ENCODE data around the gene DAND5.

Gene DAND5

DNA sequence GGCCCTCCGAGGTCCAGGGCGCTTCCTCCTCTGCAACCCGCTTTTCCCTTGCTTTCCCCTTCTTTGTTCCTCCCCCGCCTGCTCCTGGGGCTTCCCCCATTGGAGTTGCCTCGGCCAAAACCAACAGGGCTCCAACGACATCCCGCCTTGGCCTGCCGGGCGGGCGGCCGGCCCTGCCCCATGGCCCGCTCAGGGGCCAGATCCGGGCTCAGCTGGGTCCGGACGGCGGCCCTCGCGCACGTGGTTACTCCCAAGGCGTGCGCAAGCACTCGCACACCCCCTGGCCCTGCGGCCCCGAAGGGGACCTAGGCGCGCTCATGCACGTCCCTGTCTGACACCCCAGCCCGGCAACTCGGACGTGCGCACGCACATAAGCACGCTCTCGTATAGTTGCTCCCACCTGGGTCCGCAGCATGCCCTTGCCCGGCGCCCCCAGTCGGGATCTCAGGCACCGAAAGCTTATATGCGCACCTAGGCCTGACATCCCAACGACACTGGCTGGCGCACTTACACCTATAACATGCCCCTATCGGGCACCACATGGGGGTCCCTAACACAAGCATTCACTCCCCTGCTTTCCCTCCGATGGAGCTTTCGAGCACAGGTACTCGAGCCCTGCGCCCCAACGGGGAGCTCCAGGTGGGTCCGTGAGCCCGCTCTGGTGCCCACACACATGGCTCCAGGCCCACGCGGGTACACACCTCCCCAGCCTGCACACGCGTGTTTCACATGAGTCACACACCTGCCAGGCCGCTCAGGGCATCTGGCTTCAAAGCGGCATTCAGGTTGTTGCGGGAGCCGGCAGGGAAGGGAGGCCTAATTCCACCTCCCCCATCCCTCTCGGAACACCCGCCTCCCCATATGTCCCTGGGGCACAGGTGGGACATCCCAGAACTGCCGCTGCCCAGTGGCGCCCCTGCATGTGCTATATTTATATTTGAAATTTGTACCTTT lies 40.9 kb downstream of the DAND5 start:
- H3K4me1 Mint-ChIP-seq (ENCODE audit: low read depth), result peaks cover 31% of the 10 kb centered on the region
- H3K9me3 Mint-ChIP-seq, result no peaks in the 10 kb centered on the region
- H3K27me3 Mint-ChIP-seq, result peaks cover 66% of the 10 kb centered on the region
- intact Hi-C loops (cut with micrococcal nuclease), result no loop called here
- no peak overlapping the region for H3K27ac Mint-ChIP-seq
- no peak overlapping the region for H3K4me3 Mint-ChIP-seq
- no peaks in the 10 kb centered on the region for H3K36me3 Mint-ChIP-seq (ENCODE audit: low read depth)

GRCh38 chr19:13010992-13011652 lies 41.7 kb downstream of the DAND5 start:
- Mint-ChIP-seq H3K36me3 (ENCODE audit: low read depth) (no peaks in the 10 kb centered on the region), H3K4me1 (ENCODE audit: low read depth) (peaks cover 31% of the 10 kb centered on the region), H3K27ac (no peak overlapping the region), H3K4me3 (no peak overlapping the region), H3K27me3 (peaks cover 71% of the 10 kb centered on the region), H3K9me3 (no peaks in the 10 kb centered on the region)
- intact Hi-C loops (cut with micrococcal nuclease), result no loop called here

DNA sequence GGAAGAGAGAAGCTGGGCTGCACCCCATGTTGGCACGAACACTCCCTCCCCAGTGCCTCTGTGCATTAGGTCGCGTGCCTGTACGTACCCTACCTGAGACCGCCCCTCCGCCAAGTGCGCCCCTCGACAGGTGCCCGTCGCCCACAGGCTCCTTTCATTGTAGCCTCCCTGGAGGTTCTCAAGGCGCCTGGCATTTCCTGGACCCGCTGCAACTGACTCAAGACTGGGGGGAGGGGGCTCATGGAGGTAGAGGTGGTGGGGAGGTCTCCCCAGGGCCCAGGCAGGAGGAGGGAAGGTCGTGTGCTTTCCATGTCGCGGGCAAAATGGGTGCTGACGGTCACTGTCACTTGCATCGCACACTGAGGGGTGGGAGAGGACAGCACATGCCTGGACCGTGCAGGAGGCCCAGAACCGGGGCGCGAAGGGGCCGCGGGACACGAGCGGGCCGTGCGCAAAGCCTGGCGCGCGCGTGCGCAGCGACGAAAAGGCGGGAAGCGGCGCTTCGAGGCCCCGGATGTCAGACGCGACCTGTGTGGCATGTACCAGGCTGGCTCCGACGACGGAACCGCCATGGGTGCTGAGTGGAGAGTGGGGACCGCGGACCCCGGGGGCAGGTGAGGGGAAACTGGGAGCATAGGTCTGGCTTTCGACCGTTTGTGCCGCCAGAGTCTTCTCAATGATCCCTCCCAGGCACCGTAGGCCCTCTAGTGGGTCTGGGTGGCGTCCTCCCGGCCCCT lies 42.4 kb downstream of the DAND5 start:
- intact Hi-C loops (cut with micrococcal nuclease), result no loop called here
- Mint-ChIP-seq H3K27ac (no peak overlapping the region), H3K27me3 (peaks cover 77% of the 10 kb centered on the region), H3K9me3 (no peaks in the 10 kb centered on the region), H3K36me3 (ENCODE audit: low read depth) (no peaks in the 10 kb centered on the region), H3K4me3 (no peak overlapping the region), H3K4me1 (ENCODE audit: low read depth) (peaks cover 31% of the 10 kb centered on the region)

- Mint-ChIP-seq H3K4me1 (ENCODE audit: low read depth) (peaks cover 31% of the 10 kb centered on the region), H3K27ac (no peak overlapping the region), H3K9me3 (no peaks in the 10 kb centered on the region), H3K27me3 (peaks cover 82% of the 10 kb centered on the region), H3K36me3 (ENCODE audit: low read depth) (no peaks in the 10 kb centered on the region), H3K4me3 (peak overlapping the region; percentile 81)
- intact Hi-C loops (cut with micrococcal nuclease), result no loop called here
These were observed 43.0 kb downstream of the DAND5 start for GRCh38 chr19:13012390-13012689.

DNA sequence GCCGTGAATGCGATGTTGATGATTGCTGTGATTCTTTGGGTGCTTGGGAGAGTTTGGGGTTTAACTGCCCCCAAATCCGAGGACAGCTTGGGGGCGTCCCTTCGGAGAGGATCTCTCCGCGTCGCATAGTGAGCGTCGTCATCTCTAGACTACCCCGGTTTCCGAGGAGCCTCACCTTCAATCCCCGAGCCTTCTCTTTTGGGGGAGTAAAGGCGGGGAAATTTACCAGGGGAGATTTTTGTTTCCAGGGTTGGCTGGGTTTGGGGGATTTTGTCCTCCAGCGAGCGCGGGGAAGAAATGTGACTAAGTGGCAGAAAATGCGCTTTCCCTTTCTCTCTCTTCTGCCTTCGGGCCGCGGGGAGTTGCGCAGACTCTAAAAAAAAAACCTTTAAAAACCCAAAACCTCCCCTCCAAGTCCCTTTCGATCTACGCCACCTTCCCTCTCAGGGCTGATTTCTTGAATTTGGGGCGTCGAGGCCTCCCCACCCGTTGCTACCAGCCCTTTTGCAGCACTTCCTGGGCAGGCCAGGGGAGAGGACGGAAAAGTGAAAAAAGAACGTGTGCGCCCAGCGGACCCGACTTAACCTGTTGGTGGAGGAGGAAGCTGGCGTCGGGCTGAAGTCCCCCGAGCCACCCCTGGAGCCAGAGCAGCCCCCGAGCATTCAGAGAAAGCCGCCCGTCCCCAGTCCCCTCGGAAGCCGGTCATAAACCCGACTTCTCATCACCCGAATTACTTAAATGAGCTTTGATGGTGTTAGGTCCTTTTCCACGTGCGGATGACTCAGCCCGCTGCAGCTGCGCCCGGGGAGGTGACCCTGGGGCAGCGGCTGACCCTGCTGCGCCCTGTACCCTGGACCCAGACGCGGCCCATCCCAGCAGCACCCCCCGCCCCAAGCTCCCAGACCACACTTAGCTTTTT lies 43.6 kb downstream of the DAND5 start:
- intact Hi-C loops (cut with micrococcal nuclease), result no loop called here
- Mint-ChIP-seq H3K4me1 (ENCODE audit: low read depth) (peaks cover 31% of the 10 kb centered on the region), H3K36me3 (ENCODE audit: low read depth) (no peaks in the 10 kb centered on the region), H3K9me3 (no peaks in the 10 kb centered on the region), H3K27ac (peak overlapping the region; percentile 35), H3K4me3 (peak overlapping the region; percentile 81), H3K27me3 (peaks cover 84% of the 10 kb centered on the region)

- no peaks in the 10 kb centered on the region for H3K9me3 Mint-ChIP-seq
- no peaks in the 10 kb centered on the region for H3K36me3 Mint-ChIP-seq (ENCODE audit: low read depth)
- H3K4me1 Mint-ChIP-seq (ENCODE audit: low read depth), result peaks cover 31% of the 10 kb centered on the region
- H3K4me3 Mint-ChIP-seq, result peak overlapping the region; percentile 67
- peaks cover 83% of the 10 kb centered on the region for H3K27me3 Mint-ChIP-seq
- intact Hi-C loops (cut with micrococcal nuclease), result no loop called here
- no peak overlapping the region for H3K27ac Mint-ChIP-seq
These were observed 44.3 kb downstream of the DAND5 start for GRCh38 chr19:13013649-13014048.

DNA sequence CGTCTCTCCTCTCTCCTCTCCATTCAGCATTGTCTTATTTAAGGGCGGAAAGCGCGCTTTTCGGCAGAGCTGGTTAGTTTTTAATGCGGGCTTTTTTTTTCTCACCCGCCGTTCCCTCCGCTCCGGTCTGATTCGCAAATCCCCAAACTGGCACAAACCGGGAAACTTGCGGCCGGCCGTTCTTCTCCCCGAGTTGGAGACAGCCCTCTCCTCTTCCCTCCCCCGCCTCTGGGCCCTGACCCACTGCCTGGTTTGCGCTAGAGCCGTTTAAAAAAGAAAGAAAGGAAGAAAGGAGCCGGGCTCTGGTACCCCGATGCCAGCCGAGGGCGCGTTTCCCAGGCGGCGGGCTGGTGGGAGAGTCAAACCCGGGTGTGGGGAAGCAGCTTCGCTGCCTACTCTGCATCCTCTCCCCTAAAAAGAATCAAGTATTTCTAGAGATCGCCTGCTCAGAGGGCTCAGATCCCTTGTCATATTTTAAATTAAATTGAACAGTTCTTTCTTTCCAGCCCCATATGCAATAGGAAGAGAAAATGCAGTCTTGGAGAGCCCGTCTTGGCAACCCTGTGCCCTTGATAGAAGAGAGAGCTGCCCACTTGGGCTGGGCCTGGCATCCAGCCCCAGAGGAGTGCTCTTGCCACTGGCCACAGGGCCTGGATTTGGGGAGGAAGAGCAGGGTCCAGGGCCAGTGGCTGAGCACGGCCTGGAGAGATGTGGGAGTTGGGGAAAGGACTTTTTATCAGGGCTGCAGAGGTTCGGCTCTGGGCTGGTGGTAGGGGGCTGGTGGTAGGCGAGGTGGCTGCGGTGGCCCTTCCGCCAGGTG lies 44.9 kb downstream of the DAND5 start:
- Mint-ChIP-seq H3K9me3 (no peaks in the 10 kb centered on the region), H3K4me1 (ENCODE audit: low read depth) (peaks cover 31% of the 10 kb centered on the region), H3K36me3 (ENCODE audit: low read depth) (no peaks in the 10 kb centered on the region), H3K27me3 (peaks cover 76% of the 10 kb centered on the region), H3K4me3 (peak overlapping the region; percentile 67), H3K27ac (no peak overlapping the region)
- intact Hi-C loops (cut with micrococcal nuclease), result no loop called here

- Mint-ChIP-seq H3K9me3 (no peaks in the 10 kb centered on the region), H3K36me3 (ENCODE audit: low read depth) (no peaks in the 10 kb centered on the region), H3K27me3 (peaks cover 74% of the 10 kb centered on the region), H3K27ac (no peak overlapping the region), H3K4me1 (ENCODE audit: low read depth) (peaks cover 31% of the 10 kb centered on the region), H3K4me3 (no peak overlapping the region)
- intact Hi-C loops (cut with micrococcal nuclease), result no loop called here
These were observed 45.5 kb downstream of the DAND5 start for GRCh38 chr19:13014921-13015280.

- Mint-ChIP-seq H3K27ac (no peak overlapping the region), H3K27me3 (peaks cover 71% of the 10 kb centered on the region), H3K36me3 (ENCODE audit: low read depth) (no peaks in the 10 kb centered on the region), H3K9me3 (no peaks in the 10 kb centered on the region), H3K4me1 (ENCODE audit: low read depth) (peaks cover 26% of the 10 kb centered on the region), H3K4me3 (no peak overlapping the region)
- intact Hi-C loops (cut with micrococcal nuclease), result no loop called here
These were observed 46.2 kb downstream of the DAND5 start for GRCh38 chr19:13015361-13016223.

- Mint-ChIP-seq H3K36me3 (ENCODE audit: low read depth) (no peaks in the 10 kb centered on the region), H3K9me3 (no peaks in the 10 kb centered on the region), H3K27ac (no peak overlapping the region), H3K4me1 (ENCODE audit: low read depth) (peaks cover 26% of the 10 kb centered on the region), H3K4me3 (no peak overlapping the region), H3K27me3 (peaks cover 66% of the 10 kb centered on the region)
- intact Hi-C loops (cut with micrococcal nuclease), result no loop called here
These were observed 46.9 kb downstream of the DAND5 start for GRCh38 chr19:13016245-13016627.

- intact Hi-C loops (cut with micrococcal nuclease), result no loop called here
- Mint-ChIP-seq H3K4me3 (no peak overlapping the region), H3K27me3 (peaks cover 64% of the 10 kb centered on the region), H3K9me3 (no peaks in the 10 kb centered on the region), H3K27ac (no peak overlapping the region), H3K36me3 (ENCODE audit: low read depth) (no peaks in the 10 kb centered on the region), H3K4me1 (ENCODE audit: low read depth) (peaks cover 26% of the 10 kb centered on the region)
These were observed 47.4 kb downstream of the DAND5 start for GRCh38 chr19:13016628-13017305.
